LNCAP (cell line): ENCODE data around the gene NKAIN2.

ENCODE experiments used
- CTCF ChIP-seq: fragments of 450-650 bp; IDR thresholded peaks from 2 replicates; pipeline ENCODE4 v1.5.1; 2017; ENCODE audit warnings: mild to moderate bottlenecking

Gene NKAIN2

GRCh38 chr6:124825564-124825963, 1021.9 kb downstream of the NKAIN2 start:
- TF ChIP-seq CTCF, result no peak

GRCh38 chr6:124829822-124830221, 1026.2 kb downstream of the NKAIN2 start:
- no peak for TF ChIP-seq CTCF

GRCh38 chr6:124830506-124830905, 1026.8 kb downstream of the NKAIN2 start:
- TF ChIP-seq CTCF, result no peak

- TF ChIP-seq CTCF, result peak; percentile 52; the same call in 1 of the 2 replicates
Measured at GRCh38 chr6:124854338-124854922, 1050.8 kb downstream of the NKAIN2 start.

GRCh38 chr6:124857746-124858145, 1054.1 kb downstream of the NKAIN2 start:
- no peak for TF ChIP-seq CTCF

- no peak for TF ChIP-seq CTCF
Measured at GRCh38 chr6:124858564-124858963, 1054.9 kb downstream of the NKAIN2 start.

- no peak for TF ChIP-seq CTCF
Measured at GRCh38 chr6:124859366-124859765, 1055.7 kb downstream of the NKAIN2 start.

- no peak for TF ChIP-seq CTCF
Measured at GRCh38 chr6:124866040-124866439, 1062.4 kb downstream of the NKAIN2 start.
